Peyer's patch (tissue), 4 donors: ENCODE data around the gene PYROXD2.

Experiments used
- POLR2A ChIP-seq, 2 donors: fragments of 450-650 bp; IDR thresholded peaks; one replicate each; pipeline ENCODE4 v1.5.1; 2017; ENCODE audit warnings: antibody characterized with exemption in 2 of 2, mild to moderate bottlenecking in 2 of 2, moderate library complexity in 2 of 2
- TF ChIP-seq, protein P1 (sequence below), 6 experiments: fragments of 450-650 bp in 4 of 6; fragments of 200-600 bp in 2 of 6; sonication (generic) in 1 of 6; IDR thresholded peaks; one replicate each; pipeline ENCODE4 v1.5.1; 2017 to 2019; ENCODE audit warnings: antibody characterized with exemption in 6 of 6, mild to moderate bottlenecking in 3 of 6, moderate library complexity in 1 of 6

- TF ChIP-seq, protein P1, sequence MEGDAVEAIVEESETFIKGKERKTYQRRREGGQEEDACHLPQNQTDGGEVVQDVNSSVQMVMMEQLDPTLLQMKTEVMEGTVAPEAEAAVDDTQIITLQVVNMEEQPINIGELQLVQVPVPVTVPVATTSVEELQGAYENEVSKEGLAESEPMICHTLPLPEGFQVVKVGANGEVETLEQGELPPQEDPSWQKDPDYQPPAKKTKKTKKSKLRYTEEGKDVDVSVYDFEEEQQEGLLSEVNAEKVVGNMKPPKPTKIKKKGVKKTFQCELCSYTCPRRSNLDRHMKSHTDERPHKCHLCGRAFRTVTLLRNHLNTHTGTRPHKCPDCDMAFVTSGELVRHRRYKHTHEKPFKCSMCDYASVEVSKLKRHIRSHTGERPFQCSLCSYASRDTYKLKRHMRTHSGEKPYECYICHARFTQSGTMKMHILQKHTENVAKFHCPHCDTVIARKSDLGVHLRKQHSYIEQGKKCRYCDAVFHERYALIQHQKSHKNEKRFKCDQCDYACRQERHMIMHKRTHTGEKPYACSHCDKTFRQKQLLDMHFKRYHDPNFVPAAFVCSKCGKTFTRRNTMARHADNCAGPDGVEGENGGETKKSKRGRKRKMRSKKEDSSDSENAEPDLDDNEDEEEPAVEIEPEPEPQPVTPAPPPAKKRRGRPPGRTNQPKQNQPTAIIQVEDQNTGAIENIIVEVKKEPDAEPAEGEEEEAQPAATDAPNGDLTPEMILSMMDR (IDR thresholded peaks at IDR 0.05), result no peak
- no peak for TF ChIP-seq POLR2A (IDR thresholded peaks at IDR 0.05)
Observed at GRCh38 chr10:98378722-98379121, 36.3 kb downstream of the PYROXD2 start.
